ENCODE data around the gene TFAP2A.

DNA sequence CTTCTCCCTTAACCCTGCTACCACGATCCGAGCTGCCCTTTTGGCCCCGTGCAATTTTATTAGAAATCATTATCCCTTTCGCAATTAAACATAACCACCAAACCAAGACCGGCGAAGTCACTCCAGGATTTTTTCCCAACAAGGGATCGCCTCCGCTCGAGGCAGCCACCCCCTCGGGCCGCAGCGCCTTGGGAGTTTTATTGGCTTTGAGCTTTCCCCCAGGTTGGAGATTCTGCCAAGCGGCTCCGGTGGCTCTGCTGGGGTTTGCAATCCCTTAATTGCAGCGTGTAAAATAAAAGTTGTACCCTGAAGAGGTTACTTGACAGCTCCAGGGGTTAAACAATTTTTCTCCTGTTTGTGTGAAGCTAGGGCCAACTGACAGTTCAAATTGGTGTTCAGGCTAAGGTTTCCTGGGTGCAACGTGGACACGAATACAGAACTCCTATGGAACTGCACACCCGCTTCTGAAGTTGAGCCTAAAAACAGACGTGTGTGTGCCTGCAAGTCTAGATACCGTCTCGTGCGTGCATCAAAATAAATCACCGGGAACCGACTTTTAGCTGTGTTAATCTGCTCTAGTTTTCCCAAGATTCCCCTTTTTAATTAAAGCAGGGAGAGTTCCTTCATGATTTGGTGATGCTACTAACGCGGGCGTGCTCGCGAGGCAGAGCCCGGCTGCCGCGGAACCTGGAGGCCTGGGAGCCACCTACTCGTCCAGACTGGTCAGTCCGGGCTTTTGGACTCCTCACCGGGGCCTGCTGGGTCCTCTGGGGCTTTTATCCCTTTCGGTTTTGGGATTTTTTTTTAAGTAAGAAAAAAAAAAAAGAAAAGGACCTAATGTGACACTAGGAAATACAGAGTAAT, 975 bp upstream of the TFAP2A start:
- TF ChIP-seq ELF4 (IDR thresholded peaks at IDR 0.05) (no peak), LEF1 (IDR thresholded peaks at IDR 0.05; ENCODE audit: borderline replicate concordance) (no peak), SP1 (IDR thresholded peaks at IDR 0.05) (no peak)
